ENCODE results near the gene ADAMTS6.

ADAMTS6 gene

GRCh38 chr5:65161655-65162054 is 320.1 kb downstream of the ADAMTS6 start:
- no peak overlapping the region for H3K4me3 ChIP-seq (replicated peaks; ENCODE audit: insufficient read depth, low read length)
- H3K27me3 ChIP-seq (ENCODE audit: insufficient read depth, poor library complexity, severe bottlenecking): no peaks in the 10 kb centered on the region
- DNase-seq (ENCODE audit: low read depth in 1 of 2, low spot score in 1 of 2): no peak
- H3K27ac ChIP-seq (replicated peaks): no peak overlapping the region
- TF ChIP-seq REST (IDR thresholded peaks at IDR 0.05; ENCODE audit: insufficient replicate concordance, low read depth): no peak
- no peak for TF ChIP-seq POLR2AphosphoS5 (IDR thresholded peaks at IDR 0.05; ENCODE audit: low read depth)
- no peak for TF ChIP-seq GABPA (IDR thresholded peaks at IDR 0.05; ENCODE audit: low read depth)
- TF ChIP-seq SPI1 (IDR thresholded peaks at IDR 0.05; ENCODE audit: borderline replicate concordance, low read depth): no peak
- TF ChIP-seq CTCF (IDR thresholded peaks at IDR 0.05; ENCODE audit: insufficient read depth, low read length): no peak

DNA sequence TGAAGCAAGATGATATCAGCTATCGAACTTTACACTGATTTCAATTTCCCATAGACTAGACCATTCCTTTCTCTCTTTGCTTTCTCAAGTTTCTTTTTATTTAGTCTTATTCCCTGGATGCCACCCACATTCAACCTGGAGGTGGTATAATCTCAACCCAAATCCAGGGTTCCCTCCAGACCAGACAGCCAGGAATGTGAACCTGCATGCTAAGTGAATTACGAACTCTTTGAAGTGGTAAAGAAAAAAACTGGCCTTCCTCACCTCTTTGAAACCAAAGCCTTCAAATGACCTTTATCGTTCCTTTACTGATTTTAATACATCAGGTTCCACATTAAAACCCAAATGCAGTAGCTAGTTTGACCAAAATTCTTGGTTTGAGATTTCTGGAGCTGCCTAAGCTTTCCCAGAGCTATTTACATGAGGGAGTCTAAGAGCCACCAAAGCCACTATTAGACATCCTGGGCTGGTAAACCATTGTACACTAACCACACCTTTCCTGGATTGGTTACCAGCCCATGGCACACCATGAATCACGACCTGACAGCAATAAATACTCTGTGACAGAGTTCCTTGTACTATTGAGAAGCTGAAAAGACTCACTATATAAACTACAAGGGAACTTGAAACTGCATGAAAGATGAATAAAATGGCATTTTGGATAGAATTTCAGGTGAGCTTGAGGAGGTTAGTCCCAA is 323.7 kb downstream of the ADAMTS6 start:
- no peak for DNase-seq (ENCODE audit: low read depth in 1 of 2, low spot score in 1 of 2)
- Histone ChIP-seq H3K27me3 (ENCODE audit: insufficient read depth, poor library complexity, severe bottlenecking) (no peaks in the 10 kb centered on the region), H3K27ac (replicated peaks) (no peak overlapping the region), H3K4me3 (replicated peaks; ENCODE audit: insufficient read depth, low read length) (no peak overlapping the region)
- TF ChIP-seq GABPA (IDR thresholded peaks at IDR 0.05; ENCODE audit: low read depth): no peak
- TF ChIP-seq SPI1 (IDR thresholded peaks at IDR 0.05; ENCODE audit: borderline replicate concordance, low read depth): no peak
- TF ChIP-seq REST (IDR thresholded peaks at IDR 0.05; ENCODE audit: insufficient replicate concordance, low read depth): no peak
- no peak for TF ChIP-seq POLR2AphosphoS5 (IDR thresholded peaks at IDR 0.05; ENCODE audit: low read depth)
- TF ChIP-seq CTCF (IDR thresholded peaks at IDR 0.05; ENCODE audit: insufficient read depth, low read length): no peak

GRCh38 chr5:65156933-65157332 is 324.8 kb downstream of the ADAMTS6 start:
- TF ChIP-seq REST (IDR thresholded peaks at IDR 0.05; ENCODE audit: insufficient replicate concordance, low read depth) (no peak), GABPA (IDR thresholded peaks at IDR 0.05; ENCODE audit: low read depth) (no peak), CTCF (IDR thresholded peaks at IDR 0.05; ENCODE audit: insufficient read depth, low read length) (no peak), SPI1 (IDR thresholded peaks at IDR 0.05; ENCODE audit: borderline replicate concordance, low read depth) (no peak), POLR2AphosphoS5 (IDR thresholded peaks at IDR 0.05; ENCODE audit: low read depth) (no peak)

More at GRCh38 chr5:65156933-65157332, 324.8 kb downstream of the ADAMTS6 start:
- Histone ChIP-seq H3K4me3 (replicated peaks; ENCODE audit: insufficient read depth, low read length) (no peak overlapping the region), H3K27ac (replicated peaks) (no peak overlapping the region), H3K27me3 (ENCODE audit: insufficient read depth, poor library complexity, severe bottlenecking) (no peaks in the 10 kb centered on the region)
- DNase-seq (ENCODE audit: low read depth in 1 of 2, low spot score in 1 of 2): no peak
